DND-41 (cell line): ENCODE measurements around the gene CIBAR2.

ENCODE experiments used
- CTCF ChIP-seq: IDR thresholded peaks from 2 replicates; pipeline ENCODE4 v1.5.1; 2012; ENCODE audit warnings: borderline replicate concordance, low read length, moderate library complexity, mild to moderate bottlenecking; ENCODE audit not compliant: poor library complexity, severe bottlenecking; ENCODE audit errors: extremely low read depth
- EZH2 ChIP-seq: IDR thresholded peaks from 3 replicates; pipeline ENCODE4 v1.6.1; 2012; ENCODE audit warnings: borderline replicate concordance, low read depth, mild to moderate bottlenecking, moderate library complexity, low read length, inconsistent platforms; ENCODE audit not compliant: severe bottlenecking

GRCh38 chr16:85048921-85049562 is 63.2 kb downstream of the CIBAR2 start:
- no peak for TF ChIP-seq CTCF
- no peak for TF ChIP-seq EZH2
